Breast epithelium (tissue), 4 donors: ENCODE measurements around the gene ATP13A3. TPM values are rescaled to one million over a fixed set of nuclear protein-coding genes. Genes with fewer than 3 reads are reported as not detected.

Source experiments
- DNase-seq, 2 donors: peaks; one replicate each; pipeline ENCODE4 v3.0.0-alpha.2; 2019; ENCODE audit warnings: low spot score in 2 of 2
- H3K27ac ChIP-seq, 2 donors: fragments of 200-600 bp; sonication (generic) in 1 of 2; one replicate each; pipeline ENCODE4 v1.5.1; 2016 to 2019; ENCODE audit warnings: mild to moderate bottlenecking in 1 of 2
- H3K27me3 ChIP-seq, 2 donors: fragments of 200-600 bp; sonication (generic) in 1 of 2; one replicate each; pipeline versions ENCODE4 v1.5.1 to v1.6.0; 2017 to 2019; ENCODE audit warnings: control low read depth in 1 of 2, mild to moderate bottlenecking in 1 of 2
- H3K36me3 ChIP-seq: fragments of 200-600 bp; one replicate; pipeline ENCODE4 v1.5.1; 2019
- H3K4me1 ChIP-seq, 2 donors: fragments of 200-600 bp; sonication (generic); one replicate each; pipeline ENCODE4 v1.5.1; 2016 to 2019; ENCODE audit warnings: control low read depth in 1 of 2
- H3K4me3 ChIP-seq, 3 donors: fragments of 200-600 bp; sonication (generic); 1 replicate in 2 of 3; 2 replicates in 1 of 3; pipeline ENCODE4 v1.5.1; 2016 to 2019; ENCODE audit warnings: mild to moderate bottlenecking in 3 of 3, moderate library complexity in 2 of 3
- H3K9me3 ChIP-seq, 2 donors: fragments of 200-600 bp; sonication (generic) in 1 of 2; one replicate each; pipeline ENCODE4 v1.5.1; 2016 to 2019; ENCODE audit warnings: control low read depth in 1 of 2
- CTCF ChIP-seq, 3 donors: fragments of 450-650 bp; IDR thresholded peaks; one replicate each; pipeline ENCODE4 v1.5.1; 2016 to 2017; ENCODE audit warnings: antibody characterized with exemption in 3 of 3, mild to moderate bottlenecking in 3 of 3, moderate library complexity in 3 of 3
- POLR2A ChIP-seq: fragments of 450-650 bp; IDR thresholded peaks from one replicate; pipeline ENCODE4 v1.6.1; 2016; ENCODE audit warnings: antibody characterized with exemption, mild to moderate bottlenecking, moderate library complexity
- POLR2AphosphoS5 ChIP-seq, 3 donors: sonication (generic); formaldehyde crosslinking; IDR thresholded peaks; one replicate each; pipeline ENCODE4 v1.6.1; 2017; ENCODE audit warnings: antibody characterized with exemption in 3 of 3
- intact Hi-C: fragments of 100-400 bp; cut with DNase I; formaldehyde crosslinking; loops from one replicate; pipeline ENCODE4 v1.15.1; 2023; ENCODE audit warnings: low total_unique reads
- total RNA-seq, 3 donors: library from RNA; depleted of rRNA; stranded (reverse); fragments of >200 nt; gene quantifications; one replicate each; pipeline ENCODE4 v1.1.0, GENCODE V29; 2016

Gene ATP13A3
- total RNA-seq, 3 donors from 2014 or later: 132 to 170 (median 142) TPM

DNA sequence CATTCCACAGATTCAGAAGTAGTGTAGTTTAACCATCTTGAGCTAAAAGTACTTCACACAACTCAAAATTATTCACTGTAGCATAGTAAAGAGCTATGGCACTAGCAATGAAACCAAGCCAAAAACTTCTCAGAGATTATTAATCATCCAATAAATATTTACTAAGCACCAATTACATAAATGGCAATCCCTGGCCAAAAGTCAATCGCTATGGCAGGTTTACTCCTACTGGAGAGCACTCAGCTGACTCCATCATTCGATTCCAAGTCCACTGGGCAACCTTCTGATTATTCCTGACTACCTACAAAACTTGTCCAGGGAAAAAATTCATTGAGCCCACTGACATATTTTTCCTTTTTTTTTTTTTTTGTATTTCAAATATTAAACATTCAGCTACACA lies 23.9 kb downstream of the ATP13A3 start:
- no peak for TF ChIP-seq POLR2AphosphoS5 (IDR thresholded peaks at IDR 0.05)
- no peak for TF ChIP-seq POLR2A
- Histone ChIP-seq H3K36me3 (peaks cover 5% of the 10 kb centered on the region), H3K27ac (no peak overlapping the region), H3K4me1 (no peaks in the 10 kb centered on the region), H3K9me3 (no peaks in the 10 kb centered on the region), H3K27me3 (no peaks in the 10 kb centered on the region), H3K4me3 (no peak overlapping the region)
- DNase-seq: no peak
- intact Hi-C loops: no loop called here

DNA sequence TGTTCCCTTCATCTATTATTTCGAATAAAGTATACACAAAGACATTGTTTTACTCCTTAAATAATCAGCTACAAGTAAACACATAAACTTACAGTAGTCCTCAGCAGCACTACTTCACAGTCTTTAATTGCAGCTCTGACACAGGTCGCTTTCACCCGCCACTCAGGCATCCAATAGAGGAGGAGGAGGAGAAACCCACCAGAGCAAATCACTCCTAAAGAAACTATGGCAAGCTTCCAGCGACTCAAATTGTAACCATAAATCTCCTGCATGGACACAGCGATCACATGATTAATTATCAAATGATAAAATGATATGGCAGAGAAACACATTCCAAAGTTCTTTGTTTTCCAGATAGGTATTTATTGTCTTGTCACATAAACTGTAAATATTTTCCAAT lies 26.2 kb downstream of the ATP13A3 start:
- no peak overlapping the region for H3K4me3 ChIP-seq
- no peak overlapping the region for H3K27ac ChIP-seq
- no peaks in the 10 kb centered on the region for H3K9me3 ChIP-seq
- DNase-seq: no peak
- H3K27me3 ChIP-seq: no peaks in the 10 kb centered on the region
- no peaks in the 10 kb centered on the region for H3K4me1 ChIP-seq
- TF ChIP-seq POLR2AphosphoS5 (IDR thresholded peaks at IDR 0.05) (no peak), POLR2A (no peak), CTCF (IDR thresholded peaks at IDR 0.05) (no peak)
- intact Hi-C loops: no loop called here
- H3K36me3 ChIP-seq: peaks cover 5% of the 10 kb centered on the region

DNA sequence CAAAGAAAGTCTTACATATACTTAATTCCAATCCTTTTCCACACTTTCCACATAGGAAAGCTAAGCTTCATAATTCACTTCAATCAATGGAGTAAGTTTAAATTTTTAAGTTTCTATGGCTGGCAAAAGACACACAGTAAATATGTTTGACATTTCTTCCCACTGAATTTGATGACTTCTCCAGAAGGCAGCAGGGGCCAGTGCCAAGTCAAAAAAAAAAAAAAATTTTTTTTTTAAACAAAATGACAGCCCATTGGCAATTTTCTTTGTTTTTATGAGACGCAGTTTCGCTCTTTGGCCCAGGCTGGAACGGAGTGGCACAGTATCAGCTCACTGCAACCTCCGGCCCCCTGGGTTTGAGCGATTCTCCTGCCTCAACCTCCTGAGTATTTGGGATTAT lies 28.7 kb downstream of the ATP13A3 start:
- no peak for TF ChIP-seq CTCF (IDR thresholded peaks at IDR 0.05)
- no peak for TF ChIP-seq POLR2A
- no peak for TF ChIP-seq POLR2AphosphoS5 (IDR thresholded peaks at IDR 0.05)
- DNase-seq: no peak
- Histone ChIP-seq H3K9me3 (no peaks in the 10 kb centered on the region), H3K4me3 (no peak overlapping the region), H3K27me3 (no peaks in the 10 kb centered on the region), H3K27ac (no peak overlapping the region), H3K4me1 (no peaks in the 10 kb centered on the region), H3K36me3 (peaks cover 5% of the 10 kb centered on the region)
- intact Hi-C loops: no loop called here

DNA sequence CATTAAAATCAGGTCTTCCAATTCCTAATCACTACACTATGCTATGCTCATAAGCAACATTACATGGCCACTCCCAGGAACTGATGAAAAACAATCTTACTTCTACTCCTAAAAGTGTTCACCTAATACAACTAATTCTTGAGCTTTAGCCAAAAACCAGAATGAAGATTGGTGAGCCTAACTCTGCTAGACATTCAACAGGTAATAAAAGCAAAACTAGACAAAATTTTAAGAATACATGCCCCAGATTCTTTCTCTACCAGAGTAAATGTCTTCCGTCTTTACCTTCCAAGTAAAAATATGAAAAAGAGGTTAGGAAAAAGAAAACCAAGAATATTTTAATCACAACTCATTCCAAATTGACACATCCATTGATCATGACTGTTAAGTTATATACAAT lies 31.3 kb downstream of the ATP13A3 start:
- H3K4me1 ChIP-seq: no peaks in the 10 kb centered on the region
- no peaks in the 10 kb centered on the region for H3K27me3 ChIP-seq
- no peak overlapping the region for H3K4me3 ChIP-seq
- no peak overlapping the region for H3K27ac ChIP-seq
- TF ChIP-seq POLR2A (no peak), CTCF (IDR thresholded peaks at IDR 0.05) (no peak), POLR2AphosphoS5 (IDR thresholded peaks at IDR 0.05) (no peak)
- no peak for DNase-seq
- intact Hi-C loops: no loop called here
- H3K36me3 ChIP-seq: no peaks in the 10 kb centered on the region
- H3K9me3 ChIP-seq: no peaks in the 10 kb centered on the region

DNA sequence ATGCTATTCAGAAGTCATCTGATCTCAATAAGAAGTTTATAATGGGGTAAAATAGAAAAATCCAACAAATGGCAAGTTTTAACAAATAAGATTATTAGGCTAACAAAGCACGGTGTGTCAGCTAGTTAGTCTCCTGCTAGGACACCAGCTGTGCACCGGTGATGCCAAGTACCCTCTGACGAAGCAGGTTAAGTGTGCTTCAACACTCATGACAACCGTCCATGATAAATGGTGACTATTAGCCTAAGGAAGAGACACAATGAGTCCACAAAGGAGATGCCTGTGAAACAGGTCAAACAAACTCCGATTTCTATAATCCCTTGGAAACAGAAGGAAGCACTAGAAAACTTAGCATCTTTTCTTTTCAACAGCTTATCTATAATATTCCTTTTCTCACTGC lies 36.5 kb downstream of the ATP13A3 start:
- Histone ChIP-seq H3K27me3 (no peaks in the 10 kb centered on the region), H3K27ac (no peak overlapping the region), H3K9me3 (no peaks in the 10 kb centered on the region), H3K4me3 (no peak overlapping the region), H3K36me3 (peaks cover 15% of the 10 kb centered on the region), H3K4me1 (no peaks in the 10 kb centered on the region)
- DNase-seq: no peak
- TF ChIP-seq POLR2A (no peak), CTCF (IDR thresholded peaks at IDR 0.05) (no peak), POLR2AphosphoS5 (IDR thresholded peaks at IDR 0.05) (no peak)
- intact Hi-C loops: no loop called here

GRCh38 chr3:194449913-194450312 lies 36.9 kb downstream of the ATP13A3 start:
- Histone ChIP-seq H3K36me3 (peaks cover 15% of the 10 kb centered on the region), H3K27me3 (no peaks in the 10 kb centered on the region), H3K4me3 (no peak overlapping the region), H3K9me3 (no peaks in the 10 kb centered on the region), H3K4me1 (no peaks in the 10 kb centered on the region), H3K27ac (no peak overlapping the region)
- intact Hi-C loops: no loop called here
- DNase-seq: no peak
- TF ChIP-seq POLR2AphosphoS5 (IDR thresholded peaks at IDR 0.05) (no peak), POLR2A (no peak), CTCF (IDR thresholded peaks at IDR 0.05) (no peak)
